DMS53 (cell line): ENCODE measurements around the gene SPCS3.
"Not testable (repeated sequence)": the region's sequence is repeated elsewhere in the genome, so short reads cannot be mapped to it uniquely, and the experiment has no call there.

Source experiments
- DNase-seq: peaks from one replicate; lab custom pipeline; 2025; lab: John Stamatoyannopoulos, UW

SPCS3 gene

DNA sequence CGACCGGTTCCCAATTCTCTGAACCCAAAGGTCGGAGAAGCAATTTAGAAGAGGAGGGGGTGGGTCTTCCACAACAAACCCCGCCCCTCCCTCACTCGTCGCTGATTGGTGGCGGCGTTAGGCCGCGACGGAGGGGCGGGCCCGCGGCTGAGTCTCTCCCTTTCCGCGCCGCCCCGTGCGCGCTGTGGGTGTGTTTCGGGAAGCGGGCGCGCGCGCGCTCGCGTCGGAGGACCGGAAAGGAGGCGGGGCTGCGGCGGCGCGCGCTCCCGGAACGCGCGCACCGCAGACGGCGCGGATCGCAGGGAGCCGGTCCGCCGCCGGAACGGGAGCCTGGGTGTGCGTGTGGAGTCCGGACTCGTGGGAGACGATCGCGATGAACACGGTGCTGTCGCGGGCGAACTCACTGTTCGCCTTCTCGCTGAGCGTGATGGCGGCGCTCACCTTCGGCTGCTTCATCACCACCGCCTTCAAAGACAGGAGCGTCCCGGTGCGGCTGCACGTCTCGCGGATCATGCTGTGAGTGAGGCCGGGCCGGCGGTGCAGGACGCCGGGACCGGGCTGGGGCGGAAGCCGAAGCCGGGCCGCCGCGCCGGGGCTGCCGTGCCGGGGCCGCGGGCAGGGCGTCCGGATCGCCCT, at the start of gene SPCS3:
SPCS3 (plus strand) TSS at position 263 of the 636 bp plus-strand sequence; CDS start at position 374, 111 bp downstream.
- peak; percentile 97 for DNase-seq

GRCh38 chr4:176270669-176271068, 49.1 kb upstream of the SPCS3 start:
- DNase-seq = peak; percentile 91

DNA sequence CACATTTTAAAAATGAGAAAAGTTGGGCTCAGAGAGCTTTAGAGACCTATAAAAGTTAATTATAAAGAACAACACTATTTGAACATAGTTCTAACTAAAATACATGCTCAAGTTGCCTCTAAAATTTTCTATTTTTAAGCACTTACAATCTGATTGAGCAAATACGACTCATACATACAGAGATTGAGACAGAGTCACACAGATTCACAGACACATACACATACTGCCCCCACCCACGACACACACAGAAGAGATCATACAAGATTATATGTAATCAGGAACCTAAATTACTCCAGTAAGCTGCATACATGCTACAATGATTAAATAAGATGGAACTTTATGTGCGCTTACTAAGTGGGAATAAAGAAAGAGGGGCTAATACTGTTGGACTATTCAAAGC, 48.0 kb upstream of the SPCS3 start:
- no peak for DNase-seq

DNA sequence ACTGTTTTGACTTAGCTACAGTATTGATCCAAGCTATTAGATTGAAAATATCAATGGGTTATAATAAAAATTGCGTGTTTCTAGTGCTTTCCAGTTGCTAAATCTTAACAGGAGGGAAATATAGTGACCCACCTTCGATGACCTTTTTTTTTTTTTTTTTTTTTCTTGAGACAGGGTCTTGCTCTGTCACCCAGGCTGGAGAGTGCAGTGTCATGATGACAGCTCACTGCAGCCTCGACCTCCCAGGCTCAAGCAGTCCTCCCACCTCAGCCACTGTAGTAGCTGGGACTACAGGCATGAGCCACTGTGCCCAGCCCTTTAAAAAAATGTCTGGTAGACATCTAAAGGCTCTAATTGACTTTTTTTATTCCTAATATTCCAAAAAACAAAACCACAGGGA, 47.0 kb upstream of the SPCS3 start:
- no peak for DNase-seq

- DNase-seq = no peak
Measured at GRCh38 chr4:176273736-176274135, 46.0 kb upstream of the SPCS3 start.

GRCh38 chr4:176274441-176274840, 45.3 kb upstream of the SPCS3 start:
- no peak for DNase-seq

DNA sequence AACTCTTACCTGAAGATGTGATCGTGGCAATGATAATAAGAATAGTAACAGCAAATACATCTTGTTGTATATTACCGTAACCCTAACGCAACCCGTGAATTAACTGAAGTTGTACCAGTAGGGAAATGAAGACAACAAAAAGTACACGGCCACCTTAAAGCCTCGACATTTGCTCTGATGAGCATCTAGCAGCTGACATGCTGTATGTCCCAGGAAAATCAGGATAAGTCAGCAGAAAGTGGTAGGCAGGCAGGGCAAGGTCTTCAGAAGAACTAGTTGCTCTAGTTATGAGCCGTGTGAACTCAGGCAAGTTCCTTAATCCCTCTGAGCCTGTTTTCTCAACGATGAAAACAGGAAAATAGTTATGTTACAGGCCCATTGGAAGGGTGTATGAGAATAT, 43.1 kb upstream of the SPCS3 start:
- peak; percentile 37 for DNase-seq

DNA sequence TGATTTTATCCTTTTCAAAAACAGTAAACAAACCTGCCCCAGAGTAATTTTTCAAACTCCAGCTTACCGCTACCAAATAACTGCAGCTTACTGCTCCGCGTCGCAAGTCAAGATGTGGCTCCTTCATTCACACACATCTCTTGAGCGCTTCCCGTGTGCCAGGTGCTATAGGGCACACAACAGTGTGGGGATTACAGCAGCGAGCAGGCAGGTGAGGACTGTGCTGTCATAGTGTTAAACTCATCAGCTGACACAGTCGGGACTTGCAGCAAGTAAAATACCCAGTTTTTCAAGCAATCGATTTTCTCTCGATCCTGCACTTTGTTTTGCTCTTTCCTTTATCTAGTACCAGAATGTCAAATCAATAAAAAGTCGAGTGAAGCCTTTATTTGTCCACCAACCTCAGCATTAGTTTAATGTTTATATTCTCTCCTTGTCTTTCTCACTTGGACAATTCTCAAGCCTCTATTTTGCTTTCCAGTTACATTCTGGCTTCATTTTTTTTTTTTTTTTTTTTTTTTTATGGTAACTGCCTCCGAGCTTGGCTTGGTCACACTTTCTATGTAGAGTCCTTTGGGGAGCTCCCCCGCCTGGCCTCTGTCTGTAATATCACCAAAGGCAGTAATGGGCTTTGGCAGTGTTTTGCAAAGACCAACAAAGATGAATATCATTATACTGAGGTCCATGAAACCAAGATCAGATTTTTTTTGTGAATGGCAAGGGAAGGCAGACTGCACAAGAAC, 42.4 kb upstream of the SPCS3 start:
- DNase-seq = peak; percentile 87

- DNase-seq = not testable (repeated sequence)
Measured at GRCh38 chr4:176279560-176279959, 40.2 kb upstream of the SPCS3 start.

DNA sequence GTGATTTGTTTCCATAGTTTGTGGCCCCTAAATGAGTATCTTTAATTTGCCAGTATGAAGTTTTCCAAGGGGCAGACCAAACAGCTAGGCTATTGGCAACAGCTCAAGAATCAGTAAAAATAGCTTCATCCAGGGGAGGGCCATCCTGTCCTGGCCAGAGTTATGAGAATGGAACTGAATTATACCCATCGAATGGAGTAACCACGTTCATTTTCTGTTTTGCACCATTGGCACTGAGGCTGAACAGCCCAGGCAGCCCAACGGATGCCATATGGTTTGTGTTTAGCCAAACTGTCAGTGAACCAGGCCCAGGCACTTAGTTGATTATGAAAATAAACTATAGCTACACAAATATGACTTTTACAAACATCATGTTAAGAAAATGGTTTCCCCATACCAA, 33.0 kb upstream of the SPCS3 start:
- no peak for DNase-seq

GRCh38 chr4:176287546-176287945, 32.2 kb upstream of the SPCS3 start:
- no peak for DNase-seq

GRCh38 chr4:176288020-176288419, 31.7 kb upstream of the SPCS3 start:
- DNase-seq = no peak

GRCh38 chr4:176289561-176289960, 30.2 kb upstream of the SPCS3 start:
- no peak for DNase-seq

GRCh38 chr4:176290520-176290919, 29.2 kb upstream of the SPCS3 start:
- DNase-seq = no peak

DNA sequence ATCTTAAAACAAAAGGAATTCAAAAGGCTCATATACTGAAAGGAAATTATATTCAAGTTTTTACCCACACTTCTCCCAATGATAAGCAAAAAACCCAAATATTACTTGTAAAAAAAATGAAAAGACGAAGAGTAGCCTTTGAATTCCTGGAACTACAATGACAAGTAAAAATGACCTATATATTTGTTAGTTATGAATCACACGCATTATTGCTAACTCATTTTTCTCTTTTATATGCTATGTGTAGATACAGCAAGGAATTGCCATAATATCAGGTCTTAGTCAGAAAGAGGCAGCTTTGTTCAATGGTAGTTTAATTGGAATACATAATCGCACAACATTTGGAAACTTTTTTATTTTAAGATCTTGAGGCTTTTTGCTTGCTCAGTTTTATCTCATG, 28.0 kb upstream of the SPCS3 start:
- DNase-seq = no peak

GRCh38 chr4:176292920-176293319, 26.8 kb upstream of the SPCS3 start:
- DNase-seq = no peak

- no peak for DNase-seq
Measured at GRCh38 chr4:176293660-176294059, 26.1 kb upstream of the SPCS3 start.

DNA sequence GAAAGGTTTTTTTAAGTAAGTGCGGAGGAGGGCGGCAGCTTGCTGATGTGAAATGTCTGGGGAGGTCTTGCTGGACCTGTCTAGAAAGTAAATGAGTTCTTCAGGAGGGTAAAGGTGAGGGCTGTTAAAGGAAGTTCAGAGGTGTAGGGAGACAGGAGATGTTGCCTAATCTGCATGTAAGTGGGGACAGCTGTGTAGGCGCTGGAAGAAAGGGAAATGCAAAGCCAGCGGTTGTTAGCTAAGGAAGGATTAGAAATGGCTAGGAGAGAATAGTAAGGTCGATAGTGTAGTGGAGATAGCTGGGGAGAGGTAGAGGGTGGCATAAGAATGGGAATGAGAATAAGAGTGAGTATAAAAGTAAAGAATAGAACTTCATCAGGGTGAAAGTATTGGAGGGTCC, 23.9 kb upstream of the SPCS3 start:
- DNase-seq = peak; percentile 7

DNA sequence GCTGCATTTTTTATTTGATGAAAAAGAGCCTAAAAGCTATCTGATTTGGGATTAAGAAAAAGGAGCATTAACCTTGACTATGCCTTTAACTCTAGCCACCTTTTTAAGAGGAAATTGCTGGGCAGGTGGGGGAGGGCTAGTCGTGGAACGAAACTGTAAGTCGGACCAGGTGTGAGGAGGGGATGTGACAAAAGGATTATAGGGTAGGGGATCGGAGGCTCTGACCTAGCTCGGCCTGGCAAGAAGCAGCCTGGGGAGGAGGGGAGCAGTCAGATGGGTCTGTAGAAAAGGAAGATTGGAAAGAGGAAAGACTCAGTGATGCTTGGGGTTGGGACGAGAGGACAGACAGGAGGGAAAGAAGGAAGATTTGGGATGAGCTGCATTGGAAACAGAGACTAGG, 21.1 kb upstream of the SPCS3 start:
- DNase-seq = no peak

DNA sequence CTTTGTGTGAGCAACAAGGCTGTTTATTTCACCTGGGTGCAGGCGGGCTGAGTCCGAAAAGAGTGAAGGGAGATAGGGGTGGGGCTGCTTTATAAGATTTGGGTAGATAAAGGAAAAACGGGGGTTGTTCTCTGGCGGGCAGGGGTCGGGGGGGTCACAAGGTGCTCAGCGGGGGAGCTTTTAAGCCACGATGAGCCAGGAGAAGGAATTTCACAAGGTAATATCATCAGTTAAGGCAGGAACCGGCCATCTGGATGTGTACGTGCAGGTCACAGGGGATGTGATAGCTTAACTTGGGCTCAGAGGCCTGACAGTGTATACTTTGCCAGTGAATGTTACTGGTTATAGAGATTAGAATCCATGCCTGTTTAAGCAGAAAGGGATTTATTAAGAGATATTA, 19.7 kb upstream of the SPCS3 start:
- DNase-seq = no peak

DNA sequence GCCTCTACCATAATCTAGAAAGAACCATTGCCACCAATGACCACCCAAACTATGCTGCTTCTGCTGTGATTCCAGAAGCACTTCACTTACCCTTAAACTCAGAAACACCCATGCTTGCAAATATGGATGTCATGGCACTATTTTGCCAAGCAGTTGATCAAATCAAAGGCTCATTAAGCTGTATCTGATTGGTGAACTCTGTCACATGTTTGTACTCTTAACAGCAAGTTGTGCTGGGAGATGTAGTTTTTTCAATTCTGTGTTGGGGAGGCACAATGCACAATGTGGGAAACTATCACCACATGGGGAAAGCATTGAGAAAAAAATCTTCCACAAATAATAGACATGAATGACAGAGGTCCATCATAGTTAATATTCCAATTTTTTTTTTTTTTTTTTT, 19.2 kb upstream of the SPCS3 start:
- peak; percentile 4 for DNase-seq

DNA sequence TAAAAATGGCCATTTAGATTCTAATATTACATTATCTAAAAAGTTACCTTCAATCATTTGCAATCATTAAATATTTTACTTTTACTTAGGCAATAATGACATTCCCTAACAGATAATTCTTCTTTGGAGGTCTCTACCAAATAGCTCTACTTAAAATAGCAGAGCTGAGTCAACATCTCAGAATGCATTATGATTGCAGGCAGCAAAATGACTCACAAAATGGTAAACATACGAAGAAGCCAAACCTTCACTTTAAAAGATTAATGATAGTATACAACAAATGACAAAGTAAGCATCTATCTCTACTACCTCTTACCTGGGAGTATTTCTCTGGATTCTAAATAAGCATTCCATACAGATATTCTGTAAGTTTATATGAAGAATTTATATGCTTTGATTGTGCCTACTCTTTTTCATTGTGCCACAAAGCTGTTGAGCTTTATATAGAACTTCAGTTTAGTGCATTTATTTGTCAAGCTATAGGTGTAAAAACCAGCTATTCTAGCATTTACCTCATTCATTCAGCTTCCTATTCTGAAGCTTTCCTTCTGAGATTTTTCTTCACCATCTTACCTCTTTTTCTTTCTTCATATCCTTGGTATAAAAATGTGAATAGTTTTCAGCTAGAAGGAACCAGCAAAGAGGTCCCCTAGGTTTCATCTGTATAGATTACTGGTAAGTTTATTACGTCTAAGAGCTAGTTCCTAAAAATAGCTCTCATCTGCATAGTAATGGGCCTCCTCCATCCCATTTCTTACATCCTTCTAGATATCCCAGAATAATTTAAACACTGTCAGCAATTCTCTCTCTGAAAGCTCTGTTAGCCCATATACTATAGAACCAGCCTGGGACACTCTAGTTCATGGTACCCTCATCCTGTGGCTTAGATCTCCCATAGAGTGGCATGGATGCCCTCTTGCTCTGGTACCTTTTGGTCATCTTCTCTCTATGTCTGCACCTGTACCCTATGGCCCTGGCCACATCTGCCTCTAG, 17.2 kb upstream of the SPCS3 start:
- DNase-seq = peak; percentile 36

GRCh38 chr4:176303938-176304337, 15.8 kb upstream of the SPCS3 start:
- no peak for DNase-seq
